Pancreas (tissue), 10 donors: ENCODE data around the gene TMEM236. TPM values are rescaled to one million over a fixed set of nuclear protein-coding genes. Genes with fewer than 3 reads are reported as not detected.

Experiments used
- ATAC-seq, 4 donors: fragments of 200-7000 bp; cut with Tn5 transposase; one replicate each; pipeline versions ENCODE4 v1.8.0 to v1.9.1; 2020; ENCODE audit warnings: mild to moderate bottlenecking in 4 of 4, moderate library complexity in 4 of 4
- DNase-seq, 6 donors: peaks; one replicate each; pipeline ENCODE4 v3.0.0-alpha.2; 2020
- FAIRE-seq: peaks from 2 replicates; lab custom pipeline; 2012; peaks lifted over from hg19 to GRCh38; lab: Jason Lieb, UNC
- H3K27ac ChIP-seq, 4 donors: fragments of 200-600 bp; sonication (generic); 1 replicate in 3 of 4; 2 replicates in 1 of 4; pipeline versions ENCODE4 v1.5.0 to v1.8.0; 2020
- H3K27me3 ChIP-seq, 4 donors: fragments of 200-600 bp; one replicate each; pipeline ENCODE4 v1.8.0; 2021
- H3K36me3 ChIP-seq, 3 donors: fragments of 200-600 bp; sonication (generic) in 1 of 3; one replicate each; pipeline versions ENCODE4 v1.5.0 to v1.8.0; 2020 to 2021
- H3K4me1 ChIP-seq, 3 donors: fragments of 200-600 bp; one replicate each; pipeline ENCODE4 v1.8.0; 2021
- H3K4me3 ChIP-seq, 4 donors: fragments of 200-600 bp; sonication (generic) in 2 of 4; one replicate each; pipeline versions ENCODE4 v1.5.0 to v1.8.0; 2020 to 2021
- H3K9me3 ChIP-seq, 4 donors: fragments of 200-600 bp; one replicate each; pipeline ENCODE4 v1.8.0; 2021
- WGBS, 2 donors: extraction: QIAGEN DNeasy Blood & Tissue Kit; methylation state at CpG; one replicate each; pipeline ENCODE4 v1.1.7; 2013; 5-methylcytosine and 5-hydroxymethylcytosine counted together
- intact Hi-C, 3 donors: fragments of 100-400 bp; cut with DNase I; formaldehyde crosslinking; loops; one replicate each; pipeline versions ENCODE4 v1.11.1 to v1.14.2; 2022
- polyA plus RNA-seq, 2 donors: library from polyadenylated mRNA; stranded (reverse); fragments of 200-250 nt; gene quantifications; one replicate each; pipeline ENCODE4 v1.2.3, GENCODE V29; 2013
- total RNA-seq, 6 donors: library from RNA; stranded (reverse); fragmentation: NEBNext Ultra II Directional in 4 of 6; extraction: Animal tissue kit (Norgen Biotek cat#: 25700) in 4 of 6; gene quantifications; one replicate each; pipeline versions ENCODE4 v1.2.1 to v1.2.4, GENCODE V29; 2021 to 2023
- TF ChIP-seq, protein P1 (sequence below), 4 donors: fragments of 200-600 bp; sonication (generic) in 3 of 4; IDR thresholded peaks; one replicate each; pipeline versions ENCODE4 v1.5.0 to v1.8.0; 2021; ENCODE audit warnings: antibody characterized with exemption in 4 of 4
- donor health status: healthy with polysubstance abuse.
- donor health status: DM: no; HTN: no; CAD: no; lungs with moderate emphysema.
- donor health status: DM: no; HTN: no; CAD: no.
- donor health status: control.
- donor health status: control.
- donor health status: Bipolar disorder and iron deficiency.
- donor health status: DM: yes; HTN: yes; CAD: no.
- donor health status: DM: no; HTN: no; CAD: no.
- donor health status: DM: no; HTN: no; CAD: no.
- donor health status: DM: yes; HTN: yes; CAD: no.

Gene TMEM236
- total and polyA plus RNA-seq, 8 donors, result 0.22 to 1.4 (median 0.56) TPM

DNA sequence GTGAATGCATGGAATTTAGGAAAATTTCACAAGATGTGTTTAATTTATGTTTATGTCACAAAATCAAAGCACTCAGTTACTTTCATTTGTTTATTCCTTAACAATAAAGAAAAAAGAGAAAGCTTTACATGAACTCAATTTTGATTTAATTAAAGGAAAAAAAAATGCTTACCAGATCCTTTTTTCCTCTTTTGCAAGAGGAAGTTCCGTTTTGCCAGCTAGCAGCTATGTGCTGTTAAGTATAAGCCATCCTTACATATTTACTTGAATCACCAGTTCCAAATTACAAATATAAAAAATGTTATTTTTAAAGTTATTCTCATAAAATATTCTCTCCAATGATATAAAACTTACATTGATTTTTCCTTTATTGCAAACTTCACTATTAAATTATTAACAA, 69.9 kb downstream of the TMEM236 start:
- 47 to 83% methylated on average over 1 of the region's 1 CpG for WGBS, 2 donors
- ATAC-seq, result no peak
- peak; percentile 5 for FAIRE-seq

DNA sequence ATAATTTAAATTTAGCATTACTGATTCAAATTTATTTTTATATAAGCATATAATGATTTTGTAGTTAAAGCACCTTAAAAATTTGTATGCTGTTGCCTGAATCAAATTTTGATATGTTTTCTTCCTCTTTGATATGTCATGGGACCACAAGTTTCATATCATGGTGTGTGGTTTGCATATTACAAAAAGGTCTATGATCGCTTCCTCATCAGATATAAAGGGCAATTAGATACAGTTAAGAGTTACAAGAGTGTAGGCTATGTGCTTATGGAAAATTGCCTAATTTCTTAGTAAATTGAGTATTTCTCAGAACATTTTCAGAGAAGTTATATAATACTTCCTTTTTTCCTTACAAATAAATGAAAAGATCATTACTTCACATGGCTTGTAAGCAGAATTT, 79.3 kb downstream of the TMEM236 start:
- H3K9me3 ChIP-seq, result no peaks in the 10 kb centered on the region
- peak overlapping the region in 1 of 4 donors; percentile 23 for H3K27ac ChIP-seq
- ATAC-seq (no peak), FAIRE-seq (peak; percentile 59), DNase-seq (no peak)
- H3K36me3 ChIP-seq, result no peaks in the 10 kb centered on the region
- no peak overlapping the region for H3K4me3 ChIP-seq
- TF ChIP-seq, protein P1, sequence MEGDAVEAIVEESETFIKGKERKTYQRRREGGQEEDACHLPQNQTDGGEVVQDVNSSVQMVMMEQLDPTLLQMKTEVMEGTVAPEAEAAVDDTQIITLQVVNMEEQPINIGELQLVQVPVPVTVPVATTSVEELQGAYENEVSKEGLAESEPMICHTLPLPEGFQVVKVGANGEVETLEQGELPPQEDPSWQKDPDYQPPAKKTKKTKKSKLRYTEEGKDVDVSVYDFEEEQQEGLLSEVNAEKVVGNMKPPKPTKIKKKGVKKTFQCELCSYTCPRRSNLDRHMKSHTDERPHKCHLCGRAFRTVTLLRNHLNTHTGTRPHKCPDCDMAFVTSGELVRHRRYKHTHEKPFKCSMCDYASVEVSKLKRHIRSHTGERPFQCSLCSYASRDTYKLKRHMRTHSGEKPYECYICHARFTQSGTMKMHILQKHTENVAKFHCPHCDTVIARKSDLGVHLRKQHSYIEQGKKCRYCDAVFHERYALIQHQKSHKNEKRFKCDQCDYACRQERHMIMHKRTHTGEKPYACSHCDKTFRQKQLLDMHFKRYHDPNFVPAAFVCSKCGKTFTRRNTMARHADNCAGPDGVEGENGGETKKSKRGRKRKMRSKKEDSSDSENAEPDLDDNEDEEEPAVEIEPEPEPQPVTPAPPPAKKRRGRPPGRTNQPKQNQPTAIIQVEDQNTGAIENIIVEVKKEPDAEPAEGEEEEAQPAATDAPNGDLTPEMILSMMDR (IDR thresholded peaks at IDR 0.05), result no peak
- 85 to 86% methylated on average over 1 of the region's 1 CpG for WGBS, 2 donors
- H3K27me3 ChIP-seq, result no peaks in the 10 kb centered on the region
- H3K4me1 ChIP-seq, result peaks cover 3 to 9% (median 8%) of the 10 kb centered on the region in 3 donors
- intact Hi-C loops, result no loop called here

More for the DNA sequence above, 69.9 kb downstream of the TMEM236 start:
- no peak for DNase-seq
- no peaks in the 10 kb centered on the region for H3K36me3 ChIP-seq
- no peak overlapping the region for H3K4me3 ChIP-seq
- TF ChIP-seq, protein P1 (IDR thresholded peaks at IDR 0.05), result no peak
- H3K4me1 ChIP-seq, result no peaks in the 10 kb centered on the region
- intact Hi-C loops, result no loop called here
- H3K9me3 ChIP-seq, result no peaks in the 10 kb centered on the region
- no peak overlapping the region for H3K27ac ChIP-seq
- H3K27me3 ChIP-seq, result no peaks in the 10 kb centered on the region

DNA sequence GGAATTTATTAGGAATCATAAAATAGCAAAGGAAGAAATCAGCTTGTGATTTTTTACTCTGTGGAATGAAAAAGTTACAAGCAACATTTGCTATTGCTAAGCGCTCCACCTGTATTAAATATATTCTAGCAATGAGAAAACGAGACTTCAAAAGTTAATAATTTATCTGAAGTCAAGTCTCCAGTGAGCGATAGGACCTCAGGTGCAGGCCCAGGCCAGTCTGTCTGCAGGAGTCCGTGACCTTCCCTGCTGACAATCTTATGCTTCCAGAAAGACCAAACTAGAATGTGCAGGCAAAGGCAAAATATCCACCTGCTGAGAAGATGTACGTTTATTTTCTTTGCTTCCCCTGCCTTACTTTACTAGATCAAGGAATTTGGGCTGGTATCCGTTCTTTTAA, 79.9 kb downstream of the TMEM236 start:
- ATAC-seq (peak; percentile 62 to 94 (median 83)), FAIRE-seq (no peak), DNase-seq (peak in 2 of 6 donors; percentile 40 to 62)
- TF ChIP-seq, protein P1 (IDR thresholded peaks at IDR 0.05), result no peak
- H3K9me3 ChIP-seq, result no peaks in the 10 kb centered on the region
- H3K27me3 ChIP-seq, result no peaks in the 10 kb centered on the region
- no peaks in the 10 kb centered on the region for H3K36me3 ChIP-seq
- H3K27ac ChIP-seq, result peak overlapping the region in 1 of 4 donors; percentile 41
- no peak overlapping the region for H3K4me3 ChIP-seq
- WGBS, 2 donors, result 26 to 28% methylated on average over 6 of the region's 6 CpGs
- H3K4me1 ChIP-seq, result peaks cover 3 to 13% (median 8%) of the 10 kb centered on the region in 3 donors
- intact Hi-C loops, result no loop called here

DNA sequence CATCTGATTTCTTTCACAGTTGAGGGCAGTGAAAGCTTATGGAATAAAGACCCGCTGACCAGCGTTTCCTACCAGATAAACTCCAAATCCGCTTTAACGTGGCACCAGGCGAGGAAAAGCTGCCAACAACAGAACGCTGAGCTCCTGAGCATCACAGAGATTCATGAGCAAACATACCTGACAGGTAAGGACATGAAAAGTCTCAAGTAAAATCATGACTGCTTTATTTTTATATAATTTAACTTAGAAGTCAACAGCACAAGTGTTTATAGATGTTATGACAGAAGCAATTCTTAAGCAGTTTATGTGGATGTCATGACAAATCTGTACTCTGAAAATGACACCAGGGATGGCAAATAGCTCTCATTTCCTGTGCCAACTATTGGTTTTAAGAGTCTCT, 81.7 kb downstream of the TMEM236 start:
- Histone ChIP-seq H3K9me3 (no peaks in the 10 kb centered on the region), H3K4me1 (peaks cover 8 to 19% (median 8%) of the 10 kb centered on the region in 3 donors), H3K27ac (no peak overlapping the region), H3K4me3 (no peak overlapping the region), H3K36me3 (no peaks in the 10 kb centered on the region), H3K27me3 (no peaks in the 10 kb centered on the region)
- DNase-seq, result no peak
- TF ChIP-seq, protein P1 (IDR thresholded peaks at IDR 0.05), result no peak
- WGBS, 2 donors, result 79 to 80% methylated on average over 6 of the region's 6 CpGs
- ATAC-seq, result no peak
- no peak for FAIRE-seq
- intact Hi-C loops, result no loop called here

DNA sequence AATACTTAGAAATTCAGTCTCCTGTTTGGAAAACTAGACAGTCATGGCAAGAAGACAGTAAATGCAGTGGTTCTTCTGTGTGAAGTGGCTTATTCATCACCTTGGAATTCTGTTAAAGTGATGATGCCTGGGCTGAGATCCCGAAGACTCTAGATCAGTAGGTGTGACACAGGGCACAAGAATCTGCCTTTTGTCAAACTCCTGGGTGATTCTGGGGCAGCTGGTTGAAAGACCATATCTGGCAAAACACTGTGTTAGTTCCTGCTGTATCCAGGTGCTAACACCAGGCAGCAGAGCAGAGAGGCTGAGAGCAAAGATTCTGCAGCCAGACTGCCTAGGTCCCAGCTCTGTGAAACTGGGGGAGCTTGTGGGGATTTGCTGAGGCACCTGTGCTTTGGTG, 83.7 kb downstream of the TMEM236 start:
- no peaks in the 10 kb centered on the region for H3K9me3 ChIP-seq
- DNase-seq (no peak), ATAC-seq (peak in 3 of 4 donors; percentile 14 to 29 (median 15)), FAIRE-seq (no peak)
- intact Hi-C loops, result no loop called here
- TF ChIP-seq, protein P1 (IDR thresholded peaks at IDR 0.05), result no peak
- H3K27me3 ChIP-seq, result no peaks in the 10 kb centered on the region
- WGBS, 2 donors, result 73 to 78% methylated on average over 1 of the region's 1 CpG
- H3K27ac ChIP-seq, result no peak overlapping the region
- no peak overlapping the region for H3K4me3 ChIP-seq
- H3K4me1 ChIP-seq, result peaks cover 8 to 19% (median 8%) of the 10 kb centered on the region in 3 donors
- no peaks in the 10 kb centered on the region for H3K36me3 ChIP-seq
